Activated CD4-positive, alpha-beta T cell treated with anti-CD3 and anti-CD28 coated beads, Interleukin-2, amount 50 U/mL, for 4 hours (primary cell): ENCODE measurements around the gene GPRC5C.

Experiments used
- DNase-seq, 2 experiments: peaks; one replicate each; pipeline ENCODE4 v3.0.0-alpha.2; 2020

Gene GPRC5C

DNA sequence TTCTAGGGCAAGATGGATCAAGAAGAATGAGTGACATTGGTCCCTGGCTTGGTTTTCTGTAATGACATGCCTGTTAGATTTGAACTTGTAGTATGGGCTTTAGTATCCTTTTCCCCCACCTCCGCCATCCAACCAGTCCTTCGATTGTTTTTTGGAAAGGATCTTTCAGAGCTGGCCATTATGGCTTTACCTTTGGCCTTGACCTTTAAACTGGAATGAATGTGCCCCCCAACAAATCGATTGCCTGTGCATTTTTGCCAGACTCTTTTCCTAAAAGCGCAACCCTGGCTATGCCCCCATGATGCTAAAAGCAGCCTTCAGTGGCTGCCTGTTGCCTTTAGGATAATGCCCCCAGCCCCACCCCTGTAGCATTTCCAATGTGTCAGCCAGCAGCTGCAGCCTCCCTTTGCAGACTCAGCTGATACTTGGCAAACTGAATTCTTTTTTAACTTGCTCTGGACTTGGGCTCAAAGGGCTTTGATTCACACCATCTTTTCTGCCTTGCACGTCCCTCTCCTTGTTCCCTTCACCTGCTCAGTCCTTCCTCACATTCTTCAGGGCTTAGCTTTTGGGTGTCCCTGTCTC lies 4.0 kb downstream of the GPRC5C start:
- DNase-seq = no peak

DNA sequence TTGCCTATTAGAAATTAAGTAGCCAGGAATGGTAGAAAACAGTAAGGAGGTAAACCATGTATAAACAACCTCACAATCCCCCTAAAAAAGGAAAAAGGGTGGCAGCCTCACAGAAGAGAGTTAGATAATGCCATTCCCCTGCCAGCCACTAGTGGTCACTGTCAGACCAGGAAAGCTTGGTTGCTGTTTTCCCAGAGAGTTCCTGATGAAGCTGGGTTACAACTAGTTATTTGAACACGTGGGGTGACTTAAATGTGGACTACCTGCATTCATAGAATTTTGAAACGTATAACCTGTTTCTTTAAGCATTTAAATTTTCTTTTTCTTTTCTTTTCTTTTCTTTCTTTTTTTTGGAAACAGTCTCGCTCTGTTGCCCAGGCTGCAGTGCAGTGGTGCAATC lies 5.8 kb downstream of the GPRC5C start:
- DNase-seq = no peak

DNA sequence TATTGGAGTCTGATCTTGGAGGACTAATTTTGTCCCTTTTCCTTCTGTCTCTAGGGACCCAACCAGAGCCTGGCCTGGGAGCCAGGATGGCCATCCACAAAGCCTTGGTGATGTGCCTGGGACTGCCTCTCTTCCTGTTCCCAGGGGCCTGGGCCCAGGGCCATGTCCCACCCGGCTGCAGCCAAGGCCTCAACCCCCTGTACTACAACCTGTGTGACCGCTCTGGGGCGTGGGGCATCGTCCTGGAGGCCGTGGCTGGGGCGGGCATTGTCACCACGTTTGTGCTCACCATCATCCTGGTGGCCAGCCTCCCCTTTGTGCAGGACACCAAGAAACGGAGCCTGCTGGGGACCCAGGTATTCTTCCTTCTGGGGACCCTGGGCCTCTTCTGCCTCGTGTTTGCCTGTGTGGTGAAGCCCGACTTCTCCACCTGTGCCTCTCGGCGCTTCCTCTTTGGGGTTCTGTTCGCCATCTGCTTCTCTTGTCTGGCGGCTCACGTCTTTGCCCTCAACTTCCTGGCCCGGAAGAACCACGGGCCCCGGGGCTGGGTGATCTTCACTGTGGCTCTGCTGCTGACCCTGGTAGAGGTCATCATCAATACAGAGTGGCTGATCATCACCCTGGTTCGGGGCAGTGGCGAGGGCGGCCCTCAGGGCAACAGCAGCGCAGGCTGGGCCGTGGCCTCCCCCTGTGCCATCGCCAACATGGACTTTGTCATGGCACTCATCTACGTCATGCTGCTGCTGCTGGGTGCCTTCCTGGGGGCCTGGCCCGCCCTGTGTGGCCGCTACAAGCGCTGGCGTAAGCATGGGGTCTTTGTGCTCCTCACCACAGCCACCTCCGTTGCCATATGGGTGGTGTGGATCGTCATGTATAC lies 8.0 kb downstream of the GPRC5C start:
- no peak for DNase-seq

DNA sequence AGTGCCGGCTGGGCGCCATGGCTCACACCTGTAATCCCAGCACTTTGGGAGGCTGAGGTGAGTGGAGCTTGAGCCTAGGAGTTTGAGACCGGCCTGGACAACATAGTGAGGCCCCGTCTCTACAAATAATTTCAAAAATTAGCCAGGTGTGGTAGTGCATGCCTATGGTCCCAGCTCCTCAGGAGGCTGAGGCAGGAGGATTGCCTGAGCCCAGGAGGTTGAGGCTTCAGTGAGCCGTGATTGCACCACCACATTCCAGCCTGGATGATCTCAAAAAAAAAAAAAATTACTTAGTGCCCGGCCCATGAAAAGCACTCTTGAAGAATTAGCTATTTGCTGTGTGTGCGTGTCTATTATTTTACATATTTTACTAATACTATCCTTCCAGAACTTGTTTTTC lies 9.6 kb downstream of the GPRC5C start:
- no peak for DNase-seq

DNA sequence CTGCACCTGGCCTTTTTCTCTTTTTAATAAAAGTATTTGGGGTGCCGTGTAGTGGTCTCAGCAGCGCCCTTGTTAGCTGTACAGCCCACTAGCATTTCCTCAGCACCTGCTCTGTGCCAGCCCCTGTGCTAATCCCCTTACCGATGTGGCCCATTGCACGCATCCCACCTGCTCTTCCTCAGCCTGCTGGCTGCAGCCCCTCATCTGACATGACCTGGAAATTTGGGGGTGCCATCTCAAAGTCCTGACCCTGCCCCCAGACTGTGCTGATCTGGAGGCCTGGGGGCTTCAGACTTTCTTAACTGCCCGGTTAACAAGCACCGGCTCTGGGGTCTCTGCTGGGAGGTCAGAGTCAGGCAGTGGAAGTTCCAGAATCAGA lies 10.4 kb downstream of the GPRC5C start:
- no peak for DNase-seq

DNA sequence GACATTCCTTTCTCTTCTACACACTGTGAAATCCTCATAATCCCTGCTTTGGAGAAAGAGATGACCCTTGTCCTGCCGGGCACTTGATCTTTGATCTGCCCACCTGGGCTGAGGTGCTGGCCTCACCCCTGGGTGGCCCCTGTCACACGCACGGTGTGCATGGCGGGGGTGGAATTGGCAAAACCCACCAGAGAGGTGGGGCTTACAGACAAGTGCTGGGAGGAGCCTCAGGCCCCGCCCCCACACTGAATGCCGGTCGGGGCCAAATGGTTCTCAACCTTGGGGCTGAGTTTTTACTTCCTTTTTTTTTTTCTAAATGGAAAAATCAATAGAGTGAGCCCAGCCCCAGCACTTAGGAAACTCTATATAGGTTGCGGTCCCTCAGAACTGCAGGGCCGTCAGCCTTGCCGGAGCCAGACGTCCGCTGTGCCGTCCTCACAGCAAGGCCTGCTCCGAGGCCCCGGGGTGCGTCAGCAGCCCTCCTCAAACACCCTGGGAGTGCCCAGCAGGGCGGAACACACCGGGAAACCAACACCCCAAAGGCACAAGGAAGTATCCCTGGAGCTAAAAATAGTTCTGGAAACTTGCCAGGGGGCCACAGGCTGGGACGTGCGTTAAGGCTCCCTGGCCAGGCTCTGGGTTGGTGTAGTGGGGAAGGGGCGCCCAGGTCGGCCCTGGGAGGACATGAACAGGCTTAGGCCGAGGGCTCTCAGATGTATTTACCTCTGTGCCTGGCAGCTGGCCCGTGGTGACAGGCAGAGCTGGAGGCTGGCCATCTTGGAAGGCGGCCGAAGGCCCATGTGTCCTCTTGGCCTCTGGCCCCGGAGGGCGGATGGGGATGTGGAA lies 11.0 kb downstream of the GPRC5C start:
- no peak for DNase-seq

DNA sequence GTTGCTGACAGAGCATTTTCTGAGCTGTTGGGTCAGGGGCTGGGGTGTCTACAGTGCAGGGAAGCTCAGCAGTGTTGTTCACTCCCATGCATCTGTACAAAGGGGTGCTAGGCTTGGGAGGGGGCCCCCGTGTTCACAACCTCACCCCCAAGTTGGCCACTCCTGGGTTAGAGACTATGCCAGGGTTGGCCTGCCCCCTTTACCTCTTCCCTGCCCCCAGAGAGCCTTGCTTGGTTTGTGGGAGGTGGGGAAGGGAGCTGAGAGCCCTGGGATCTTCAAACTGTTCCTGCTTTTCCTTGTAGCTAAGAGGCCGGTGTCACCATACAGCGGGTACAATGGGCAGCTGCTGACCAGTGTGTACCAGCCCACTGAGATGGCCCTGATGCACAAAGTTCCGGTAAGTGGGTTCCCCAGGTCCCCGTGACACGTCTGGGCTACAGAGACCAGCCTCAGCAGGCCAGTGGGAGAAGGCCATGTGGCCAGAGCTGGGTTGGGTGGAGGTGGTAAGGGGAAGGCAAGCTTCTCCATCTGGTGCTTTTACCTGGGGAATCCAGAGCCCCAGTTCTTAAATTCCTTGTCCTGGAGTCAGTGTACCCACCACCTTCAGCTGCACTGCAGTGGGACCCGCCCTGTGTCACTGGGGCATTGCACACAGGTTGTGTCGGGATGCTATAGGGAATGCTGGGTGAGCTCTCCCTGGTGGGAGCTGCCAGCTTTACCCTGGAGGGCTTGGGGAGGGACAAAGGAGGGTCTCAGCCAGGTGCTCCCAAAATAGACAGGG lies 11.8 kb downstream of the GPRC5C start:
- DNase-seq = no peak

DNA sequence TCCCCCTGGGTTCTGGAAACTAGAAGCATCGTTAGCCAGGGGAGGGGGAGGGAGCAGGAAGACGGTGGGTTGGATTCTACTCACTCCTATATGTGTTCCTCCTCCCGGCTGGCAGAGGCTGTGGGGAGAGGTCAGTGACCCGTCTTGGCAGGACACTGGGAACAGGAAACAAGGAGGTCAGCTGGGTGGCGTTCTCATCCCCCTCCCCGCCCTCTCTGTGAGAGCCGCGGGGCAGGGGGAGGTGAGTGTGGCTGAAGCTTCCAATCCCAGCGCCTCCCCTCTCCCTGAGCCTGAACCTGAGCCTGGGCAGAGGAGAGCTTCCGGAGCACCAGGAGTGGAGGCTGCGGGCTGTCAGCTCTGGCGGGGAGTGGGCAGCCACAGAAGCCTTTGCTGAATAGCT lies 12.5 kb downstream of the GPRC5C start:
- DNase-seq = no peak

DNA sequence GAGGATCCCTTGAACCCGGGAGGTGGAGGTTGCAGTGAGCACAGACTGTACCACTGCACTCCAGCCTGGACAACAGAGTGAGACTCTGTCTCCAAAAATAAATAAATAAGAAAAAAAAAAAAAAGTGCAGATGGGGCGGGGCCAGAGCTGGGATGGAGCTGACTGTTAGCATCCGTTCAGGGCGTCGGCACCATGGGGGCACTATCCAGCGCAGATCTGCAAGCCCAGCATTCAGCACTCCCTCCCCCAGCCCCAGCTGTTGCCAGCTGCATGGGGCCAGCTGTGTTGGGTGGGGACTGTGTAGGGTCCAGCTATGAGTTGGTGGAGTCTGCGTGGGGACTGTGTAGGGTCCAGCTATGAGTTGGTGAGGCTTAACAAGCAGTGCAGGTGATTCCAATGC lies 13.3 kb downstream of the GPRC5C start:
- no peak for DNase-seq

DNA sequence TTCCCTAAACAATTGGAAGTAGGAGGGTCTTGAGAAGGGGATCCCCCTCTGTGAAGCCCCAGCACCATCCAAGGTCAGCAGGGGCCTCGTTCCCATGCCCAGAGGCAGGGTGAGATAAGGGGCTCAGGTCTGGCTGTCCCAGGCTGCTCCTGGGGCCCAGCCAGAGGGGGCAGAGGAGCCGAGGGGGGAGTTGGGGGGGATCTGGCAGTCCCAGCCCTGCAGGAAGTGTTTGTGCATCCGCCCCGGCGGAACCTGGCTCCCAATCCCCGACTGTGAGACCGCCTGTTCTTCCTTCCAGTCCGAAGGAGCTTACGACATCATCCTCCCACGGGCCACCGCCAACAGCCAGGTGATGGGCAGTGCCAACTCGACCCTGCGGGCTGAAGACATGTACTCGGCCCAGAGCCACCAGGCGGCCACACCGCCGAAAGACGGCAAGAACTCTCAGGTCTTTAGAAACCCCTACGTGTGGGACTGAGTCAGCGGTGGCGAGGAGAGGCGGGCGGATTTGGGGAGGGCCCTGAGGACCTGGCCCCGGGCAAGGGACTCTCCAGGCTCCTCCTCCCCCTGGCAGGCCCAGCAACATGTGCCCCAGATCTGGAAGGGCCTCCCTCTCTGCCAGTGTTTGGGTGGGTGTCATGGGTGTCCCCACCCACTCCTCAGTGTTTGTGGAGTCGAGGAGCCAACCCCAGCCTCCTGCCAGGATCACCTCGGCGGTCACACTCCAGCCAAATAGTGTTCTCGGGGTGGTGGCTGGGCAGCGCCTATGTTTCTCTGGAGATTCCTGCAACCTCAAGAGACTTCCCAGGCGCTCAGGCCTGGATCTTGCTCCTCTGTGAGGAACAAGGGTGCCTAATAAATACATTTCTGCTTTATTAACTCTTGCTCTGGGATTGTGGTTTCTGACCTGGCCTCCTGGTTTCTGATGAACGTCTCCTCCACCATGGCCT lies 14.9 kb downstream of the GPRC5C start:
- DNase-seq = no peak

DNA sequence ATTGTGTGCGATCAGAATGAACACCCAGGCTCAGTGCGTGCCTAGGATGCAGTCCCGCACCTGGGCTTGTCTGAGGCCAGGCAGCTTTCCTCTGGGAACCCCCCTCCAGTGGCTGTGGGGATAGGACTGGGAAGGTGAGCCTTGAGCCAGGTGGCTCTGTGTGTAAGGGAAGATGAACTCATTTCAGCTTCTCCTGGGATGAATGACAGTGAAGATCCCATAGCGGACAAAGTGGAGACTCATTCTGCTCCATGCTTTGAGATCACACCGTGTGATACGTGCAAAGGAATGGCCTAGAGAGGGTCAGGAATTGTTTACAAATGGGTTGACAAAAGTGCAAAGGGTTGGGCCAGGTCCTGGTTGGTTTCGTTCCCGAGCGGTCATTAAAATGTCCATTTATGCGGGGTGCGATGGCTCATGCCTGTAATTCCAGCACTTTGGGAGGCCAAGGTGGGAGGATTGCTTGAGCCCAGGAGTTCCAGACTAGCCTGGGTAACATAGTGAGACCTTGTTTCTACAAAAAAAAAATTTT lies 15.8 kb downstream of the GPRC5C start:
- no peak for DNase-seq

DNA sequence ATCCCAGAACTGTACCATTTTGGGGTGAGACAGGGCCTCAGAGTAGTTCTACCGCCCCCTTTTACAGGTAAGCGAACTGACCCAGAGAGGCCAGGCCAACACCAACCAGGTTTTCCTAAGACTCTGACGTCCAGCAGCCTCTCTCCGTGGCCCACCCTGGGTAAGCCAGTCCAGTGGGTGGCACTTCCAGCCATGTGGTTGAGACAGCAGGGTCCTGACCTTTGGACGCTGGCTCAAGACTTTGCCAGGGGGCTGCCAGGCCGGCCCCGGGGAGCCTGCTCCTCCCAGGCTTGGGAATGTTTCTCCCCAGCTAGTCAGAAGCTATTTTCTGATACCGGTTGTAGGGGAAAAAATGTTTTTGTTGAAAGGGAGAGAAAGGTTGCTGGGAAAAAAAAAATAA lies 16.9 kb downstream of the GPRC5C start:
- no peak for DNase-seq

DNA sequence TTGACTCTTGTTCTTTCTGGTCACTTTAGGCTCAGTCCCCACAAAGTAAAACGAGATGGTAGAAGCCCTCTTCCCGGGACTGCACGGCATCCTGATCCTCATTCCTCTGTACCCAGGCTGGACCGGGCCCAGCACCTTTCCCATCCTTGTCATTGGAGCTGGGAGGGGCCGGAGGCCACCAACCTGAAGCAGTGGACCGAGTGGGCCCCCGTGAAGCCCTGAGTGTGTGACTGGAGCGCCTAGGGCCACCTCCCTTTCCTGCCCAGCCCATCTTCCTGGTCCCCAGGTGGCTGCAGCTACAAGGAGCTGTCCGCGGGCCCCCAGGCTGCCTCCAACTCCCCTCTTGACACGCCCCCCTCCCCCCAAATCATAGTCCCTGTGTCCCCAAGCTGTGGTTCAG lies 17.4 kb downstream of the GPRC5C start:
- no peak for DNase-seq

DNA sequence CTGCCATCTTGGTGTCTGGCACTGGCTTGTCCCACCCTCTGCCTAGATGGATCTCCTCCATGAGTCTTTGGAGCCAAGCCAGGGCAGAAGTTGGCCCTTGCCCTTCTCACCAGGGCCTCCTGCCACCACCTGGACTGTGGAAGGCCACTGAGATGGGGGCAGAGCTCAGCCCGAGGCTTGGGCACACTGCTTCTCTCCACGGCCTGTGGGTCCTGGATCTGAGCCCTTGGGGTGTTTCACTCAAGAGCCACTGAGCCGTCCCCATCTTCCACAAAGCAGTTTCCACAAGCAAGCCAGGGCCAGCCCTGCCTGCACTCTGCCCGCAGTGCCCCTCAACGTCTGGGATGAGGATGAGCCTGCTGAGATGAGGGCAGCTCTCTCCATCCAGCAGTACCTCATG lies 17.9 kb downstream of the GPRC5C start:
- DNase-seq = no peak

DNA sequence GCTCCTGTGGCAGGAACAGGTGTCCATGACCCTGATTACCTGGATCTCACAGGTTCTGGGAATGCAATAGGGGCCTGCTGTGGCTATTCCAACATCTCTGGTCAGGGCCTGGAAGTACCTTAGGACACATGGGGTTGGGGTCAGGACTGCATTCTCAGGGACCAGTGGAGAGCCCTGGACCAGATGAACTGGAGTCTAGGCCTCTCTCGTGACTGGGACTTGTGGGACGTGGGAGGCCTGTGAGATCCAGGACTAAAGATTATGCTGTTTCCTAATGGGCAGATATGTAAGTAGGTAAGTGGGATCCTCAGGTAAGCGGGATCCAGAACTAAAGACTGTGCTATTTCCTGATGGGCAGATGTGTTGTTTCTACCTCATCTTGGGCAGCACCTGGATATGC lies 18.3 kb downstream of the GPRC5C start:
- no peak for DNase-seq

DNA sequence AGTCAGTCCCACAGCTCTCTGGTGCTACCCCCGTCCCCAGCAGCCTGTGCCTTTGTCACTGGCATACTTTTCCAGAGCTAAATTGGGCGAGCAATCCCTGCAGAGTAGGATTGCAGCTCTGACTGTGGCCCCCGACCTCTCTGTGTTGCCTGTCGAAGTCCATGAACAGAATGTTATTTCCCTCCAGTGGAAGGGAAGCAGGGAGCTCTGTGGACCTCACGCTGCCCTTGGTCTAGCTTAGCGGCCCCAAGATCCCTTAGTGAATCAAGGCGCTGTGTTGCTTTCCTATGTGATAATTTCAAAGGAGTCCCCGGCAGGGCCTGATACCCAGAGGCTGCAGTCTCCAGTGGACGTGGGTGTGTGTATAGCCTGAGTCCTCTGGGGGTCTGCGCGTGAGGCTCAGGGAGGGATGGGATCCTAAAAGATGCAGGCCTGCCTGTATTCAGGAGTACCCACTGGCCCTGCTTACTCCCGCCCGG lies 19.1 kb downstream of the GPRC5C start:
- DNase-seq = no peak

DNA sequence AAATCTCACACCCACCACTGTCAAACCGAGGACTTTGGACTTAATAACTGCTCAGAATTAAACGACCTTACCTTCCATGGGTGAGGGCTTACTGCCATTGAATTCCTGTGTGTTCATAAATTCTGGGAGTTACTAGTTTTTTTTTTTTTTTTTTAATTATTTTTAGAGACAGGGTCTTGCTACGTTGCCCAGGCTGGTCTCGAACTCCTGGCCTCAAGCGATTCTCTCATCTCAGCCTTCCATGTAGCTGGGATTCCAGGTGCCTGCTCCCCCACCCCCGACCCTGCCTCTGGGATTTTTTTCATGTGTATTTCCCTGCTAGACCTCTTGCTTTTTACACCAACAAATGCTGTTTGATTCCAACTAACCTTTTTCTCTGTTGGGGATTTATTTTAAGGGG lies 19.7 kb downstream of the GPRC5C start:
- DNase-seq = no peak

DNA sequence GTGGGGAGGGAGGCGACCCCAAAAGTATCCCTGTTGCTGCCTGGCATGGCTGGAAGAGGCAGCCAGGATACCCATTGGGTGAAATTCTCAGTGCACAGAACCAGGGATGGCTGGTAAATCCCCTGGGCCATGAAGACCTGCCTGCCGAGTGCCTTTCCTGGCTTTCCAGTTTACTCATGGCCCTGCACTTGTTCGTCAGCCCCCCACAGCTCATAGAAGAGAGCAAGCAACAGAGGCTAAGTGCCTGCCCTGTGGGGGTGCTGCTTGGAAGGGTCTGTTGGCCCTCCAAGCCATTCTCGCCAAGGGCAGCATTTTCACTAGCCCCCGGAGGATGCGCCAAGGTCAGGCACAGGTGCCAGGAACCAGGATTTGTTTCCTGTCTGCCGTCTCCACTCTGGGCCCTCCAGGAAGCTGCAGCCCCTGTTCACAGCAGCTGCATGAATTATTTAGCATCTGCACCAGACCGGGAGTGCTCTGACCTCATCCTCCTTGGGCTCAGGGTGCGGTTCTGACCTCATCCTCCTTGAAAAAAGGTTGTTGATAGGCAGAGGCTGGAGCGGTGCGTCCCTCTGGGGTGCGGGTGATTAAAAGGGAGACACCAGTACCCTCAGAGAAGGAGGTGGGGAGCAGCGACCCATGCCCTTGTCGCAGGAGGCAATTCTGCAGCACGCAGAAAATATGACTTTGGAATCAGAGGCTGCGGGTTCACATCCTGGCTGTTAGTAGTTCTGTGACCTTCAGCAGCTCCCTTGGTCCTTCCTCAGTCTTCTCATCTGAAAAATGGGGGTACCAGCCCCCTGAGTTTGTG lies 20.3 kb downstream of the GPRC5C start:
- DNase-seq = no peak

DNA sequence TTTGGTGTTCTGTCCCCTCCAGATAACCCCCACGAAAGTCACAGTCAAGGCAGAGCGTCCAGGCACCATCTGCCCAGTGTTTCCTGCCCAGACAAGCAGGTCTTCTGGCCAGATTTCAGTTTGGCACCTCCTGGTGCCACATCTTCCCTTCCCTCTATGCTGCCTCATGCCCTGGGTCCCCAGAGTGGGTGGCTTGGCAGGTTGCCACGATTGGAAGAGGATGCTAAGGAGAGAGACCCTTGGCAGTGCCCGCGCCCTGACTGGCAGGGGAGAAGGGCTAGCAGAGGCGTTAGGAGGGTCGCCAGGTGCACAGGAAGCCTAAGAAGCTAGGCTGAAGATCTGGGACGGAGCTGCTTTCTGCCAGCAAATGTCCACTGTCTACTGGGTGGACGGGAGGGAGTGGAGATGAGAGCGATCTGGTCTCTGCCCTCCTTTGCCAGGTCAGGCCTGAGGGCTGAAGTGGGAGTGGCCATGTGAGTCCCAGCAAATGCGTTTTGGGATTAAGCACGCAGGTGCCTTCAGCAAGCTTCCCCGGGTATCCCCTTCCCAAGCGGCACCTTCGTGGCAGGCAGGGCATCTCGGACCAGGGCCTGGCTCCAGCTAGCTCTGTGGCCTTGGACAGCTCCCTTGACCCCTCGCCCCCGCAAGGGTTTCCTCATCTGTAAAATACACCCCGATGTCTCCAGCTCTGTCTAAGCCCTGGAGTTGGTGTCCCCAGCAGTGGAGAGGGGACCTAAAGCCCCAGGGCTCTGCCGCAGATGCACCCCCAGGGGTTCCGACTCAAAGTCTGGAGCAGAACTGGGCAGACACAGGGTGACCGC lies 21.2 kb downstream of the GPRC5C start:
- no peak for DNase-seq
